ENCODE results near the gene TACC2. TPM values are rescaled to one million over a fixed set of nuclear protein-coding genes. Genes with fewer than 3 reads are reported as not detected.

Gene TACC2
- total RNA-seq, 4 donors from 2014 or later = 191 to 400 (median 261) TPM

DNA sequence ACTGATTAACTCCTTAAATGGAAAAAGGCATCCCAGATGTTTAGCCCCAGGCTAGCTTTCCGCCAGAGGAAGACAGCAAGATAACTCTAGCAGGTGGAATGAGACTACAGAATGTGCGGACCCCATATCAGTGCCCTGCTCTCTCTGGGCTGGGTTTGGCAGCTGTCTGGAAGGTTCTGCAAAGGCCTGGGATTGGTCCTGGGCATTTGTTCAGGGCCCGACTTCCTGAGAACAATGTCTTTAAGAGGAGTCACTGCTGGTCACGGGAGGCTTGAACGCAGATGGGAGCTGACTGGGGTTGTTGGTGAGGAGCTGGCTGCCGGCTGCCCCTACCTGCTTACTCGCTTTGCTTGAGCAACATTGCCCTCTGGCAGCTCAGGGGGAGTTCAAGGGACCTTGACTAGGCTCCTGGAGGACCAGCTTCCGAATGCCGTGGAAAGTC is 151.5 kb downstream of the TACC2 start:
- TF ChIP-seq, protein P1, sequence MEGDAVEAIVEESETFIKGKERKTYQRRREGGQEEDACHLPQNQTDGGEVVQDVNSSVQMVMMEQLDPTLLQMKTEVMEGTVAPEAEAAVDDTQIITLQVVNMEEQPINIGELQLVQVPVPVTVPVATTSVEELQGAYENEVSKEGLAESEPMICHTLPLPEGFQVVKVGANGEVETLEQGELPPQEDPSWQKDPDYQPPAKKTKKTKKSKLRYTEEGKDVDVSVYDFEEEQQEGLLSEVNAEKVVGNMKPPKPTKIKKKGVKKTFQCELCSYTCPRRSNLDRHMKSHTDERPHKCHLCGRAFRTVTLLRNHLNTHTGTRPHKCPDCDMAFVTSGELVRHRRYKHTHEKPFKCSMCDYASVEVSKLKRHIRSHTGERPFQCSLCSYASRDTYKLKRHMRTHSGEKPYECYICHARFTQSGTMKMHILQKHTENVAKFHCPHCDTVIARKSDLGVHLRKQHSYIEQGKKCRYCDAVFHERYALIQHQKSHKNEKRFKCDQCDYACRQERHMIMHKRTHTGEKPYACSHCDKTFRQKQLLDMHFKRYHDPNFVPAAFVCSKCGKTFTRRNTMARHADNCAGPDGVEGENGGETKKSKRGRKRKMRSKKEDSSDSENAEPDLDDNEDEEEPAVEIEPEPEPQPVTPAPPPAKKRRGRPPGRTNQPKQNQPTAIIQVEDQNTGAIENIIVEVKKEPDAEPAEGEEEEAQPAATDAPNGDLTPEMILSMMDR (IDR thresholded peaks at IDR 0.05) = no peak
- TF ChIP-seq POLR2A (IDR thresholded peaks at IDR 0.05) = no peak
- H3K4me3 ChIP-seq (ENCODE audit: low read depth, poor library complexity, severe bottlenecking) = no peak overlapping the region
- intact Hi-C loops (cut with DNase I; ENCODE audit: low total_unique reads) = loop anchor here (10.0 kb wide), 1 partner anchor 234 kb away; the partner anchor contains the start of gene PLEKHA1
- no peak for DNase-seq (ENCODE audit: low spot score in 2 of 2)
- 48 to 50% methylated on average over 9 of the region's 9 CpGs for WGBS, 2 donors

GRCh38 chr10:122140941-122141623 is 152.1 kb downstream of the TACC2 start:
- WGBS, 2 donors = 10 to 15% methylated on average over 10 of the region's 10 CpGs
- TF ChIP-seq POLR2A (IDR thresholded peaks at IDR 0.05) = no peak
- TF ChIP-seq, protein P1 (IDR thresholded peaks at IDR 0.05) = no peak
- intact Hi-C loops (cut with DNase I; ENCODE audit: low total_unique reads) = loop anchor here (10.0 kb wide), 1 partner anchor 234 kb away; the partner anchor contains the start of gene PLEKHA1
- no peak overlapping the region for H3K4me3 ChIP-seq (ENCODE audit: low read depth, poor library complexity, severe bottlenecking)
- DNase-seq (ENCODE audit: low spot score in 2 of 2) = peak; percentile 87 to 97

- no peak for DNase-seq (ENCODE audit: low spot score in 2 of 2)
- 41 to 46% methylated on average over 10 to 12 of the region's 15 CpGs for WGBS, 2 donors
- intact Hi-C loops (cut with DNase I; ENCODE audit: low total_unique reads) = loop anchor here (10.0 kb wide), 1 partner anchor 233 kb away; the partner anchor contains the start of gene PLEKHA1
- H3K4me3 ChIP-seq (ENCODE audit: low read depth, poor library complexity, severe bottlenecking) = no peak overlapping the region
- TF ChIP-seq, protein P1 (IDR thresholded peaks at IDR 0.05) = no peak
- TF ChIP-seq POLR2A (IDR thresholded peaks at IDR 0.05) = no peak
Observed at GRCh38 chr10:122141821-122142640, 153.1 kb downstream of the TACC2 start.

DNA sequence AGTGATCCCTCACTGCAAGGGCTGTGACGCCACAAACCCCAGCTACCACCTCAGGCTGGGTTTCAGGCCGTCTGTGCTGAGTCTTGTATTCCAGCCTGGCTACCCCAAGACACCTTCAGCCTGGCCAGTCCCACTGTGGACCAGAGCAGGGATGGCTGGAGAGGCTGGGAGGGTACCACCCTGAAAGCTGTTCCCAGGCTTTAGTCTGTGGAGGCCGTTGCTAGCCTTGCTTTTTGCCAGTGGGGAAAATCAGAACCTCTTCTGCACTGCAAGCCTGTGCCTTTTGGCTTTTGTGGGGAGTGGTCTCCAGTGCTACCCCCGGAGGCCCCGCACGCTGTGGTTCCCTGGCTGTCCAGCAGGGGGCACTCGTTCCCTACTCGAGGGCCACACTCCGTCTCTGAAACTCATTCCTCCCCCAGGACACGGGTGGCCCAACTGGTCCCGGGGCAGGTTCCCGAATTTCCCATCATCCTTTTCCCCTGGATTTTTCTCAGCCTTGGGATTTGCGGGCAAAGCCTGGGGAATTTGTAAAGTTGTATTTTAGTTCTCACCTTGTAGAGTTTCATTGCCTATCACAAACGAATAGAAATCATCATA is 153.8 kb downstream of the TACC2 start:
- no peak overlapping the region for H3K4me3 ChIP-seq (ENCODE audit: low read depth, poor library complexity, severe bottlenecking)
- WGBS, 2 donors = 19 to 40% methylated on average over 11 to 14 of the region's 14 CpGs
- DNase-seq (ENCODE audit: low spot score in 2 of 2) = no peak
- intact Hi-C loops (cut with DNase I; ENCODE audit: low total_unique reads) = loop anchor here (10.0 kb wide), 1 partner anchor 232 kb away; the partner anchor contains the start of gene PLEKHA1
- TF ChIP-seq POLR2A (IDR thresholded peaks at IDR 0.05) = no peak
- TF ChIP-seq, protein P1 (IDR thresholded peaks at IDR 0.05) = peak in 1 of 3 donors; percentile 48

DNA sequence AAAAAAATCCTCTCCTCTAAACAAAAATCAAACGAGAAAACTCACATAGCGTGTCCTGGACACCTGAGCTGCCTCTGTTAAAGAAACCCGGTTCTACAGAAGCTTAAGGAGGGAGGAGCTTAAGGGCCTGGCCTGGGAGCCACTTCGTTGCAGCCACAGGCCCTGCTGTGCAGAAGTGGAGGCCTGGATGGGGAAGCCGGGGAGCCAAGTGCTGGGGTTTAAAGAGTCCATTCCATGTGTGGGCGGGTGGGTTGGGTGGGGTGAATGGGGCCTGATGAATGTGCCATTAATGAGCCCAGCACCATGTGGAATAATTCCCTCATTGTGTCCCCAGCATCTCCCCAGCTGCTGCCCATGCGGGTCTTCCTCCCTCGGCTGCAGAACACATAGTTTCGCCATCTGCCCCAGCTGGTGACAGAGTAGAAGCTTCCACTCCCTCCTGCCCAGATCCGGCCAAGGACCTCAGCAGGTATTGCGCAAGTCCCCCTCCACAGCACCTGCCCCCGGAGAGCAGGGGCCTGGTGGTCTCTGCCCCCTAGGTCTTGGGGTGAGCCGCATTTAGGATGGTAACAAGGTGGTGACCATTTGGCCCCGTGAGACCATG is 154.4 kb downstream of the TACC2 start:
- 59 to 73% methylated on average over 14 of the region's 14 CpGs for whole genome bisulfite sequencing, 2 donors
- TF ChIP-seq POLR2A (IDR thresholded peaks at IDR 0.05) = no peak
- TF ChIP-seq, protein P1 (IDR thresholded peaks at IDR 0.05) = no peak
- intact Hi-C loops (cut with DNase I; ENCODE audit: low total_unique reads) = loop anchor here (10.0 kb wide), 1 partner anchor 231 kb away; the partner anchor contains the start of gene PLEKHA1
- no peak overlapping the region for H3K4me3 ChIP-seq (ENCODE audit: low read depth, poor library complexity, severe bottlenecking)
- no peak for DNase-seq (ENCODE audit: low spot score in 2 of 2)

Measured in lower leg skin (tissue), 4 donors.